ENCODE results near the gene PPP1R36.
"Not testable (repeated sequence)": the region's sequence is repeated elsewhere in the genome, so short reads cannot be mapped to it uniquely, and the experiment has no call there.

Gene PPP1R36

GRCh38 chr14:64601571-64601970 is 51.8 kb downstream of the PPP1R36 start:
- DNase-seq (ENCODE audit: insufficient read length, low spot score) (no peak), FAIRE-seq (no peak)
- no peak for TF ChIP-seq POLR2A (IDR thresholded peaks at IDR 0.05; ENCODE audit: low read depth, low read length)

- DNase-seq (ENCODE audit: insufficient read length, low spot score) (no peak), FAIRE-seq (no peak)
- no peak for TF ChIP-seq POLR2A (IDR thresholded peaks at IDR 0.05; ENCODE audit: low read depth, low read length)
Measured at GRCh38 chr14:64602826-64603225, 53.1 kb downstream of the PPP1R36 start.

GRCh38 chr14:64604001-64604400 is 54.2 kb downstream of the PPP1R36 start:
- TF ChIP-seq POLR2A (IDR thresholded peaks at IDR 0.05; ENCODE audit: low read depth, low read length): no peak
- no peak for DNase-seq (ENCODE audit: insufficient read length, low spot score)
- no peak for FAIRE-seq

- FAIRE-seq (no peak), DNase-seq (ENCODE audit: insufficient read length, low spot score) (no peak)
- no peak for TF ChIP-seq POLR2A (IDR thresholded peaks at IDR 0.05; ENCODE audit: low read depth, low read length)
Measured at GRCh38 chr14:64604881-64605280, 55.1 kb downstream of the PPP1R36 start.

GRCh38 chr14:64605926-64606685 is 56.3 kb downstream of the PPP1R36 start:
- DNase-seq (ENCODE audit: insufficient read length, low spot score) (no peak), FAIRE-seq (no peak)
- no peak for TF ChIP-seq POLR2A (IDR thresholded peaks at IDR 0.05; ENCODE audit: low read depth, low read length)

GRCh38 chr14:64610049-64610746 is 60.4 kb downstream of the PPP1R36 start:
- no peak for TF ChIP-seq POLR2A (IDR thresholded peaks at IDR 0.05; ENCODE audit: low read depth, low read length)
- FAIRE-seq (no peak), DNase-seq (ENCODE audit: insufficient read length, low spot score) (no peak)

- no peak for DNase-seq (ENCODE audit: insufficient read length, low spot score)
- peak; percentile 41 for FAIRE-seq
Measured at GRCh38 chr14:64611358-64612020, 61.7 kb downstream of the PPP1R36 start.

GRCh38 chr14:64612021-64612380 is 62.2 kb downstream of the PPP1R36 start:
- TF ChIP-seq POLR2A (IDR thresholded peaks at IDR 0.05; ENCODE audit: low read depth, low read length): no peak
- DNase-seq (ENCODE audit: insufficient read length, low spot score) (peak; percentile 53), FAIRE-seq (peak; percentile 75)

More at GRCh38 chr14:64611358-64612020, 61.7 kb downstream of the PPP1R36 start:
- no peak for TF ChIP-seq POLR2A (IDR thresholded peaks at IDR 0.05; ENCODE audit: low read depth, low read length)

- peak; percentile 33 for FAIRE-seq
- TF ChIP-seq POLR2A (IDR thresholded peaks at IDR 0.05; ENCODE audit: low read depth, low read length): no peak
- no peak for DNase-seq (ENCODE audit: insufficient read length, low spot score)
Measured at GRCh38 chr14:64612971-64613666, 63.4 kb downstream of the PPP1R36 start.

GRCh38 chr14:64614166-64614565 is 64.4 kb downstream of the PPP1R36 start:
- no peak for DNase-seq (ENCODE audit: insufficient read length, low spot score)
- TF ChIP-seq POLR2A (IDR thresholded peaks at IDR 0.05; ENCODE audit: low read depth, low read length): no peak
- FAIRE-seq: no peak

GRCh38 chr14:64614805-64615391 is 65.1 kb downstream of the PPP1R36 start:
- DNase-seq (ENCODE audit: insufficient read length, low spot score) (no peak), FAIRE-seq (peak; percentile 58)
- no peak for TF ChIP-seq POLR2A (IDR thresholded peaks at IDR 0.05; ENCODE audit: low read depth, low read length)

GRCh38 chr14:64617872-64618408 is 68.2 kb downstream of the PPP1R36 start:
- FAIRE-seq: not testable (repeated sequence)

GRCh38 chr14:64620910-64621309 is 71.1 kb downstream of the PPP1R36 start:
- no peak for TF ChIP-seq POLR2A (IDR thresholded peaks at IDR 0.05; ENCODE audit: low read depth, low read length)
- FAIRE-seq: no peak
- DNase-seq (ENCODE audit: insufficient read length, low spot score): no peak

More at GRCh38 chr14:64617872-64618408, 68.2 kb downstream of the PPP1R36 start:
- not testable (repeated sequence) for DNase-seq (ENCODE audit: insufficient read length, low spot score)
